ENCODE data around the gene TEX13A. TPM values are rescaled to one million over a fixed set of nuclear protein-coding genes. Genes with fewer than 3 reads are reported as not detected.

Gene TEX13A
- total RNA-seq, 1 donor from 2014 or later: not detected

DNA sequence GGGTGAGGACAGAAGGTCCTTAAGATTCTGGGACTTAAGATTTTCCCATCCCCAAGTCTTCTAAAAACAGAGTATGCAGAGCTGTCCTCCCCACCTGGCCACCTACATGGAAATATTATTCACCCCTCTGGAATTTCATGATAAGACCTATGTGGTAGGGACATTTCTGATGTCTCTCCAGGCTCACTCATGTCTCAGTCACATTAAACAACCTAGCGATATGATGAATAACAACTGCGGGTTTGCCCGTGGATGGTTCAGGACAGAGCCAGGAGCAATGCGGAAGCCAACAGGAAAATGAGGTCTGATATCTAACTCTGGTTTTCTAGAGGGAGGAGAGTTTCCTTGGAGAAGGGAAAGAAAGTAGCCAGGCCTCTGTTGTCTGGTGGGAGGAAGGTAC lies 47.4 kb downstream of the TEX13A start:
- no peak for DNase-seq (ENCODE audit: low spot score)

All from mucosa of gallbladder (tissue), 1 donor.